Astrocyte of the cerebellum (primary cell): ENCODE measurements around the gene XYLT1.

Source experiments
- DNase-seq: peaks from one replicate; pipeline ENCODE4 v3.0.0-alpha.2; 2011; ENCODE audit warnings: low read depth
- H3K4me3 ChIP-seq: 2 replicates; pipeline ENCODE4 v1.5.1; 2011; ENCODE audit warnings: mild to moderate bottlenecking, low read depth, low read length, moderate library complexity
- in situ Hi-C: cut with HindIII; loops from 2 replicates; pipeline ENCODE4 v1.10.0; 2017; ENCODE audit warnings: low sequenced_read_pairs
- TF ChIP-seq, protein P1 (sequence below): IDR thresholded peaks from 2 replicates; pipeline ENCODE4 v1.5.1; 2012; ENCODE audit warnings: low read length, low read depth, moderate library complexity, mild to moderate bottlenecking; ENCODE audit errors: missing control alignments

Gene XYLT1

GRCh38 chr16:17286443-17286842 lies 184.3 kb downstream of the XYLT1 start:
- no peak for DNase-seq
- TF ChIP-seq, protein P1, sequence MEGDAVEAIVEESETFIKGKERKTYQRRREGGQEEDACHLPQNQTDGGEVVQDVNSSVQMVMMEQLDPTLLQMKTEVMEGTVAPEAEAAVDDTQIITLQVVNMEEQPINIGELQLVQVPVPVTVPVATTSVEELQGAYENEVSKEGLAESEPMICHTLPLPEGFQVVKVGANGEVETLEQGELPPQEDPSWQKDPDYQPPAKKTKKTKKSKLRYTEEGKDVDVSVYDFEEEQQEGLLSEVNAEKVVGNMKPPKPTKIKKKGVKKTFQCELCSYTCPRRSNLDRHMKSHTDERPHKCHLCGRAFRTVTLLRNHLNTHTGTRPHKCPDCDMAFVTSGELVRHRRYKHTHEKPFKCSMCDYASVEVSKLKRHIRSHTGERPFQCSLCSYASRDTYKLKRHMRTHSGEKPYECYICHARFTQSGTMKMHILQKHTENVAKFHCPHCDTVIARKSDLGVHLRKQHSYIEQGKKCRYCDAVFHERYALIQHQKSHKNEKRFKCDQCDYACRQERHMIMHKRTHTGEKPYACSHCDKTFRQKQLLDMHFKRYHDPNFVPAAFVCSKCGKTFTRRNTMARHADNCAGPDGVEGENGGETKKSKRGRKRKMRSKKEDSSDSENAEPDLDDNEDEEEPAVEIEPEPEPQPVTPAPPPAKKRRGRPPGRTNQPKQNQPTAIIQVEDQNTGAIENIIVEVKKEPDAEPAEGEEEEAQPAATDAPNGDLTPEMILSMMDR, result no peak
- in situ Hi-C loops, result no loop called here
- no peak overlapping the region for H3K4me3 ChIP-seq

- in situ Hi-C loops, result no loop called here
- DNase-seq, result no peak
- TF ChIP-seq, protein P1, result no peak
- H3K4me3 ChIP-seq, result no peak overlapping the region
Measured at GRCh38 chr16:17283016-17283415, 187.7 kb downstream of the XYLT1 start.

DNA sequence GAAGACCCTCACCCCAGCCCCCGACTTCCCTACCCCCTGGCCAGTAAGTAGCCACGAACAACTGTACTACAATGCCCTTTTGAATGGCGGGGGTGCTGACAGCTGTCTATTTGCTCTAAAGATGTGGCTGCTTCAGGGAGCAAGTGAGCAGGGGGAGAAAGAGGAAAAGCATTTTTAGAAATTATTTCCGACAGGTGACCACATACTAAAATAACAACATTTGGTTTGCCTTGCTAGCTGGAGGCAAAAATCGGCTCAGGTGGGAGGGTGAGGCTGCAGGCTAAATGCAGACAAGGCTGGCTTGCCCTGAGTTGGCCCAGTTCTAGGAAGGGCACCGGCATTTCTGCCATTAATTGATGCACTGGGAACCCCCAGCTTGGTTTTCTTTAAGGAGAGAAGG lies 188.5 kb downstream of the XYLT1 start:
- H3K4me3 ChIP-seq, result no peak overlapping the region
- in situ Hi-C loops, result no loop called here
- no peak for DNase-seq

DNA sequence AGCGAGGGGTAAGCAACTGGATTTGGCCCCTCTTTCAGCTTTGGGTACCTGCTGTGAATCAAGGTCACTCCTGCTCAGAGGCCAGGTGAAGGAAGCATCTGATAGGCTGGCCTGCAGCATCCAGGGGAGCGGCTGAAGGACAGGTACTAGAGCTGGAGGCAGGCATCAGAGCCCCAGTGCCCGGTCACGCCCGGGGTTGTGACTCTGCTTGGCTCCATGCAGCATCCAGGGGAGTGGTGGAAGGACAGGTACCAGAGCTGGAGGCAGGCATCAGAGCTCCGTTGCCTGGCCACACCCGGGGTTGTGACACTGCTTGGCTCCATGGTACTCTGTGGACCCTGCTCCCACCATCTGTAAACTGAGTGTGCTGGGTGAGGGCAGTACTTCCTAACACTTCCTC lies 189.7 kb downstream of the XYLT1 start:
- no peak for DNase-seq
- in situ Hi-C loops, result no loop called here
- TF ChIP-seq, protein P1, result no peak
- no peak overlapping the region for H3K4me3 ChIP-seq

More for the DNA sequence above, 188.5 kb downstream of the XYLT1 start:
- TF ChIP-seq, protein P1, result no peak

- TF ChIP-seq, protein P1, result no peak
- no peak for DNase-seq
- no peak overlapping the region for H3K4me3 ChIP-seq
- in situ Hi-C loops, result loop anchor here (5.0 kb wide), 2 partner anchors 38 to 88 kb away; no protein-coding TSS in a partner anchor
Measured at GRCh38 chr16:17278988-17279387, 191.8 kb downstream of the XYLT1 start.

GRCh38 chr16:17277981-17278381 lies 192.8 kb downstream of the XYLT1 start:
- H3K4me3 ChIP-seq, result no peak overlapping the region
- TF ChIP-seq, protein P1, result peak; percentile 56
- no peak for DNase-seq
- in situ Hi-C loops, result loop anchor here (5.0 kb wide), 2 partner anchors 39 to 89 kb away; no protein-coding TSS in a partner anchor
